Tibial nerve (tissue), 3 donors: Measurements from ENCODE around the gene CMTM5.

Experiments
- POLR2A ChIP-seq, 2 donors: fragments of 450-650 bp; IDR thresholded peaks; one replicate each; pipeline ENCODE4 v1.6.1; 2017; ENCODE audit warnings: antibody characterized with exemption in 2 of 2, mild to moderate bottlenecking in 2 of 2, moderate library complexity in 2 of 2
- TF ChIP-seq, protein P1 (sequence below), 5 experiments: fragments of 200-600 bp in 3 of 5; fragments of 450-650 bp in 2 of 5; sonication (generic) in 3 of 5; IDR thresholded peaks; one replicate each; pipeline ENCODE4 v1.5.1; 2016 to 2019; ENCODE audit warnings: antibody characterized with exemption in 5 of 5, mild to moderate bottlenecking in 3 of 5, moderate library complexity in 2 of 5

DNA sequence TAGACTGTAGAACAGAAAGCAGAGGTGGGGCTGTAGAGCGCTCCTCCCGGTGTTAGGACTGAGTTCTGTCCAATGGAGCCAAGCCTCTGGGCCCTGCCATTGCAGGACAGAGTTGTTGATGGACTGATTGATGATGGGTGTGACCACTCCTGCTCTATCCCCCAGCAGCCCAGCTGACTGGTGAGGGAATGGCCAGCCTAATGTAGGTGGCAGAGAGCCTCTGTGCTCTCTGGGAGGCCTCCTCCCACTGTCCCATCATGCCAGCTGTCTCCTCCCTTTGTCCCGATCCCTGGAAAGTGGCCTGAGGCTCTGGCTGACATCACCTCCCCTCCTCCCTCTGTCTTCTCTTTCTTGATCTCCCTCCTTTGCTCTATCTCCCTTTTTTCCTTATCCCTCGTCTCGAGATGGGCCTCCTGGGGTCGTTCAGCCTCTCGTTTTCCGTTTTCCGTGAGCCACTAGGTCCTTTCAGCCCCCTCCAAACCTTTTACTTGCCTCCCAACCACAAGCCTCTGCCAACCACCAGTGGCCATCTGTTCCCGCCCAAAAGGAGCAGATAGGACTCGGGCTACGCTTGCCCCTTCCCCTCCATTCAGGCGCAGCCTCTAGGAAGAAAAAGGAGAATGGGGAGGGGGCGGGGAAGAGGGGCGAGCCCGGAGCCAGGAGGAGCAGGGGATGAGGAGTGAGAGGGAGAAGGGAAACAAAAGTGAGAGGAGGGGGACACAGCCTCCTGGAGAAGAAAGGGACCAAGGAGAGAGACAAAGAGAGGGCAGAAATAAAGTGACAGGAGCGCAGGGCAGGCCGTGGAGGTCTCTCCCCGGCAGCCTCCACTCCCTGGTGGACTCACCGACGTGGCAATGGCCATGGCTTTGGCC is 12.4 kb upstream of the CMTM5 start:
- TF ChIP-seq, protein P1, sequence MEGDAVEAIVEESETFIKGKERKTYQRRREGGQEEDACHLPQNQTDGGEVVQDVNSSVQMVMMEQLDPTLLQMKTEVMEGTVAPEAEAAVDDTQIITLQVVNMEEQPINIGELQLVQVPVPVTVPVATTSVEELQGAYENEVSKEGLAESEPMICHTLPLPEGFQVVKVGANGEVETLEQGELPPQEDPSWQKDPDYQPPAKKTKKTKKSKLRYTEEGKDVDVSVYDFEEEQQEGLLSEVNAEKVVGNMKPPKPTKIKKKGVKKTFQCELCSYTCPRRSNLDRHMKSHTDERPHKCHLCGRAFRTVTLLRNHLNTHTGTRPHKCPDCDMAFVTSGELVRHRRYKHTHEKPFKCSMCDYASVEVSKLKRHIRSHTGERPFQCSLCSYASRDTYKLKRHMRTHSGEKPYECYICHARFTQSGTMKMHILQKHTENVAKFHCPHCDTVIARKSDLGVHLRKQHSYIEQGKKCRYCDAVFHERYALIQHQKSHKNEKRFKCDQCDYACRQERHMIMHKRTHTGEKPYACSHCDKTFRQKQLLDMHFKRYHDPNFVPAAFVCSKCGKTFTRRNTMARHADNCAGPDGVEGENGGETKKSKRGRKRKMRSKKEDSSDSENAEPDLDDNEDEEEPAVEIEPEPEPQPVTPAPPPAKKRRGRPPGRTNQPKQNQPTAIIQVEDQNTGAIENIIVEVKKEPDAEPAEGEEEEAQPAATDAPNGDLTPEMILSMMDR (IDR thresholded peaks at IDR 0.05): no peak
- peak; percentile 30 to 49 for TF ChIP-seq POLR2A (IDR thresholded peaks at IDR 0.05)
